HepG2 (cell line): ENCODE data around the gene EMP2. TPM values are rescaled to one million over a fixed set of nuclear protein-coding genes. Genes with fewer than 3 reads are reported as not detected.

ENCODE experiments used
- ADNP ChIP-seq: sonication (generic); formaldehyde crosslinking; IDR thresholded peaks from 2 replicates; pipeline ENCODE4 v1.4.0; 2020; ENCODE audit warnings: missing genetic modification reagents
- ARNTL ChIP-seq: sonication (generic); formaldehyde crosslinking; IDR thresholded peaks from 2 replicates; pipeline ENCODE4 v1.4.0; 2020; ENCODE audit warnings: mild to moderate bottlenecking, missing genetic modification reagents
- ATF7 ChIP-seq, 2 experiments: fragments of 450-650 bp in 1 of 2; sonication (generic) in 1 of 2; formaldehyde crosslinking in 1 of 2; IDR thresholded peaks; 2 replicates each; pipeline versions ENCODE4 v1.4.0 to v1.6.1; 2016 to 2020; ENCODE audit warnings: antibody characterized with exemption in 1 of 2, mild to moderate bottlenecking in 1 of 2, missing genetic modification reagents in 1 of 2
- HHEX ChIP-seq: IDR thresholded peaks from 2 replicates; pipeline ENCODE4 v1.6.1; 2016; ENCODE audit warnings: control low read depth
- KDM5A ChIP-seq: fragments of 200-600 bp; sonication (generic); IDR thresholded peaks from 2 replicates; pipeline ENCODE4 v1.7.0; 2018; ENCODE audit warnings: antibody characterized with exemption, mild to moderate bottlenecking, low read length, borderline replicate concordance
- MXD1 ChIP-seq: sonication (generic); formaldehyde crosslinking; IDR thresholded peaks from 2 replicates; pipeline ENCODE4 v1.4.0; 2020; ENCODE audit warnings: mild to moderate bottlenecking, missing genetic modification reagents
- SSRP1 ChIP-seq: IDR thresholded peaks from 2 replicates; pipeline ENCODE4 v1.6.1; 2016; ENCODE audit warnings: control low read depth
- YY1 ChIP-seq: IDR thresholded peaks from 2 replicates; pipeline ENCODE4 v1.6.1; 2011; ENCODE audit warnings: low read length, low read depth, moderate library complexity, mild to moderate bottlenecking; ENCODE audit not compliant: insufficient read depth, insufficient replicate concordance
- ZNF577 ChIP-seq: sonication (generic); formaldehyde crosslinking; IDR thresholded peaks from 2 replicates; pipeline ENCODE4 v1.4.0; 2020; ENCODE audit warnings: mild to moderate bottlenecking, low read depth, missing genetic modification reagents, borderline replicate concordance
- ZNF687 ChIP-seq: sonication (generic); formaldehyde crosslinking; IDR thresholded peaks from 2 replicates; pipeline ENCODE4 v1.5.1; 2020; ENCODE audit warnings: mild to moderate bottlenecking, missing genetic modification reagents, moderate library complexity
- polyA plus RNA-seq, 8 experiments: library from polyadenylated mRNA; depleted of rRNA in 3 of 8; stranded (reverse) in 7 of 8; unstranded in 1 of 8; fragments of >200 nt; fragmentation: Illumina TruSeq in 4 of 8; extraction: Trizol in 4 of 8; gene quantifications; 2 replicates each; pipeline versions ENCODE4 v1.2.1 to v1.2.3, GENCODE V29; 2011 to 2016; ENCODE audit warnings: low read depth in 4 of 8, missing spikeins in 1 of 8, mixed read lengths in 1 of 8; ENCODE audit not compliant: insufficient read depth in 1 of 8
- total RNA-seq, 5 experiments: library from RNA; depleted of rRNA; stranded (reverse); fragments of >200 nt; fragmentation: Illumina TruSeq; extraction: Trizol; gene quantifications; 2 replicates each; pipeline ENCODE4 v1.2.3, GENCODE V29; 2016; ENCODE audit warnings: low read depth in 1 of 5
- TF ChIP-seq, protein P1 (sequence below): sonication (generic); formaldehyde crosslinking; IDR thresholded peaks from 2 replicates; pipeline ENCODE4 v1.8.1; 2022; ENCODE audit warnings: low read depth, mild to moderate bottlenecking, missing genetic modification reagents
- TF ChIP-seq, protein P2 (sequence below), 2 experiments: fragments of 450-650 bp in 1 of 2; sonication (generic) in 1 of 2; formaldehyde crosslinking in 1 of 2; IDR thresholded peaks; 2 replicates each; pipeline versions ENCODE4 v1.6.1 to v1.8.0; 2016 to 2022; ENCODE audit warnings: antibody characterized with exemption in 1 of 2, mild to moderate bottlenecking in 1 of 2, missing genetic modification reagents in 1 of 2

EMP2 gene
- total and polyA plus RNA-seq, 2 of the 13 experiments (the other 11 are each of a cell fraction or from before 2014, with no cell fraction given), result 24.6 to 91.2 TPM

DNA sequence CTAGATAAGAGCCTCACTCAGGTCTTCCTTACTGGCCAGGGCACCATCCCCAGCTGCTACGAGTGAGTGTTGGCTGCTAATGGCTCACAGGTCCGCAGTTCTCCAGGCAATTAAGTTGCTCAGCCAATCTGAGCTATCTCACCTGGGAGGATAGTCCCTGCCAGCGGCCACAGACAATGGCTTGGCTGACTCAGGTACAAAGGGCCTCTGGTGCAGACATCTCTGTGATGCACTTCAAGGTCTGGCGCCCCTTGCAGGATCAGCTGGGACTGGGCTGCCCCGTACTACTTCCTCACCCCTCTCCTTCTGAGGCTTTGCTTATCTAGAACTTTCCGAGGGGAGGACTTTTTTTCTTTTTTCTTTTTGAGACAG, 49.2 kb upstream of the EMP2 start (continued):
- TF ChIP-seq YY1 (no peak), KDM5A (no peak), ARNTL (CRISPR knock-in tag) (no peak), SSRP1 (CRISPR knock-in tag) (no peak), HHEX (CRISPR knock-in tag) (no peak), ADNP (CRISPR knock-in tag) (0 out of 2 replicates have a peak, but pooled peaks have one; percentile 14), MXD1 (CRISPR knock-in tag) (no peak), ZNF577 (CRISPR knock-in tag) (no peak), ATF7 (IDR thresholded peaks at IDR 0.05) (no peak), ATF7 (CRISPR knock-in tag; IDR thresholded peaks at IDR 0.05) (no peak), ZNF687 (CRISPR knock-in tag) (peak; percentile 55)
- TF ChIP-seq, protein P1, sequence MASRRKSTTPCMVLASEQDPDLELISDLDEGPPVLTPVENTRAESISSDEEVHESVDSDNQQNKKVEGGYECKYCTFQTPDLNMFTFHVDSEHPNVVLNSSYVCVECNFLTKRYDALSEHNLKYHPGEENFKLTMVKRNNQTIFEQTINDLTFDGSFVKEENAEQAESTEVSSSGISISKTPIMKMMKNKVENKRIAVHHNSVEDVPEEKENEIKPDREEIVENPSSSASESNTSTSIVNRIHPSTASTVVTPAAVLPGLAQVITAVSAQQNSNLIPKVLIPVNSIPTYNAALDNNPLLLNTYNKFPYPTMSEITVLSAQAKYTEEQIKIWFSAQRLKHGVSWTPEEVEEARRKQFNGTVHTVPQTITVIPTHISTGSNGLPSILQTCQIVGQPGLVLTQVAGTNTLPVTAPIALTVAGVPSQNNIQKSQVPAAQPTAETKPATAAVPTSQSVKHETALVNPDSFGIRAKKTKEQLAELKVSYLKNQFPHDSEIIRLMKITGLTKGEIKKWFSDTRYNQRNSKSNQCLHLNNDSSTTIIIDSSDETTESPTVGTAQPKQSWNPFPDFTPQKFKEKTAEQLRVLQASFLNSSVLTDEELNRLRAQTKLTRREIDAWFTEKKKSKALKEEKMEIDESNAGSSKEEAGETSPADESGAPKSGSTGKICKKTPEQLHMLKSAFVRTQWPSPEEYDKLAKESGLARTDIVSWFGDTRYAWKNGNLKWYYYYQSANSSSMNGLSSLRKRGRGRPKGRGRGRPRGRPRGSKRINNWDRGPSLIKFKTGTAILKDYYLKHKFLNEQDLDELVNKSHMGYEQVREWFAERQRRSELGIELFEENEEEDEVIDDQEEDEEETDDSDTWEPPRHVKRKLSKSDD, result no peak
- TF ChIP-seq, protein P2, sequence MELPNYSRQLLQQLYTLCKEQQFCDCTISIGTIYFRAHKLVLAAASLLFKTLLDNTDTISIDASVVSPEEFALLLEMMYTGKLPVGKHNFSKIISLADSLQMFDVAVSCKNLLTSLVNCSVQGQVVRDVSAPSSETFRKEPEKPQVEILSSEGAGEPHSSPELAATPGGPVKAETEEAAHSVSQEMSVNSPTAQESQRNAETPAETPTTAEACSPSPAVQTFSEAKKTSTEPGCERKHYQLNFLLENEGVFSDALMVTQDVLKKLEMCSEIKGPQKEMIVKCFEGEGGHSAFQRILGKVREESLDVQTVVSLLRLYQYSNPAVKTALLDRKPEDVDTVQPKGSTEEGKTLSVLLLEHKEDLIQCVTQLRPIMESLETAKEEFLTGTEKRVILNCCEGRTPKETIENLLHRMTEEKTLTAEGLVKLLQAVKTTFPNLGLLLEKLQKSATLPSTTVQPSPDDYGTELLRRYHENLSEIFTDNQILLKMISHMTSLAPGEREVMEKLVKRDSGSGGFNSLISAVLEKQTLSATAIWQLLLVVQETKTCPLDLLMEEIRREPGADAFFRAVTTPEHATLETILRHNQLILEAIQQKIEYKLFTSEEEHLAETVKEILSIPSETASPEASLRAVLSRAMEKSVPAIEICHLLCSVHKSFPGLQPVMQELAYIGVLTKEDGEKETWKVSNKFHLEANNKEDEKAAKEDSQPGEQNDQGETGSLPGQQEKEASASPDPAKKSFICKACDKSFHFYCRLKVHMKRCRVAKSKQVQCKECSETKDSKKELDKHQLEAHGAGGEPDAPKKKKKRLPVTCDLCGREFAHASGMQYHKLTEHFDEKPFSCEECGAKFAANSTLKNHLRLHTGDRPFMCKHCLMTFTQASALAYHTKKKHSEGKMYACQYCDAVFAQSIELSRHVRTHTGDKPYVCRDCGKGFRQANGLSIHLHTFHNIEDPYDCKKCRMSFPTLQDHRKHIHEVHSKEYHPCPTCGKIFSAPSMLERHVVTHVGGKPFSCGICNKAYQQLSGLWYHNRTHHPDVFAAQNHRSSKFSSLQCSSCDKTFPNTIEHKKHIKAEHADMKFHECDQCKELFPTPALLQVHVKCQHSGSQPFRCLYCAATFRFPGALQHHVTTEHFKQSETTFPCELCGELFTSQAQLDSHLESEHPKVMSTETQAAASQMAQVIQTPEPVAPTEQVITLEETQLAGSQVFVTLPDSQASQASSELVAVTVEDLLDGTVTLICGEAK (IDR thresholded peaks at IDR 0.05), result no peak
- TF ChIP-seq, protein P2 (CRISPR knock-in tag; IDR thresholded peaks at IDR 0.05), result no peak
